Nephron progenitor cell (in vitro differentiated cells): ENCODE data around the gene P2RY12.

Experiments
- DNase-seq: peaks from one replicate; pipeline ENCODE4 v3.0.0; 2021
- H3K27ac Mint-ChIP-seq: 2 replicates; pipeline ENCODE4 v1.8.0; 2021; ENCODE audit warnings: mild to moderate bottlenecking, moderate library complexity, mixed read lengths
- H3K27me3 Mint-ChIP-seq: 2 replicates; pipeline ENCODE4 v1.8.0; 2021; ENCODE audit warnings: mild to moderate bottlenecking, low read depth, mixed read lengths; ENCODE audit not compliant: poor library complexity
- H3K36me3 Mint-ChIP-seq: 2 replicates; pipeline ENCODE4 v1.8.0; 2021; ENCODE audit warnings: low read depth, mixed read lengths
- H3K4me1 Mint-ChIP-seq: 2 replicates; pipeline ENCODE4 v1.8.0; 2021; ENCODE audit warnings: mixed read lengths
- H3K4me3 Mint-ChIP-seq: 2 replicates; pipeline ENCODE4 v1.8.0; 2021; ENCODE audit warnings: mild to moderate bottlenecking, moderate library complexity, mixed read lengths
- H3K9me3 Mint-ChIP-seq: 2 replicates; pipeline ENCODE4 v1.8.0; 2021; ENCODE audit warnings: mild to moderate bottlenecking, moderate library complexity, mixed read lengths
- CTCF ChIP-seq: fragments of 200-600 bp; sonication (generic); IDR thresholded peaks from 2 replicates; pipeline ENCODE4 v1.5.0; 2021; ENCODE audit warnings: antibody characterized with exemption

Gene P2RY12

GRCh38 chr3:151382671-151383070, 1.9 kb downstream of the P2RY12 start:
- no peak overlapping the region for H3K4me3 Mint-ChIP-seq
- peaks cover 28% of the 10 kb centered on the region for H3K36me3 Mint-ChIP-seq

DNA sequence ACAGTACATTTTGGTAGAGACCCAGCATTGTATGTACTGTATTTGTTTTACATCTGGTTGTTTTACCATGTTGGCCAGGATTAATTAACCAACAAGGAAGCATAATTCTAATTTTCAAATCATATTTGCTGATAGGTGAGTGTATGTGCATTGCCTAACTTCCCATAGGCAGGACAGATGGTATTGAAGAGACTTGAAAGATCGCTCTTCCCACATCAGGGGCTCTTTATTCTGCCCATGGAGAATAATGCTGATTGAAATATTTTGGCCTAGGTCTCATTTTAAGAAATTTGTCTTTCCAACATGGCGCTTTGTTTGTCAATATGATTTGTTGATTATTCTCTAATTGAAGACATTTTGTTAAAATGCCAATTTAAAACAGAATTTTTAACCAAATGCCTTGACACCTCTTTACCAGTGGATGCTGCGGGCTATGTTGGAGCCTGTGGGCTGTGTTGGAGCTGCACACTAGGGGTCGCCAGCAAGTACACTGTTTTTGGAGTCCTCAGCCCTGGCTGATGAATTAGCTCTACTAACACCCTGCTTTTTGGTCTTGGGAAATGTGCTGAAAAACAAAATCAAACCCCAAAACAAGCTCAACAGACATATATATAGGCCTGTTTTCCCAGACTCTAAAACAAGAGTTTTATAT, 5.3 kb downstream of the P2RY12 start:
- H3K27me3 Mint-ChIP-seq, result no peaks in the 10 kb centered on the region
- no peaks in the 10 kb centered on the region for H3K4me1 Mint-ChIP-seq
- TF ChIP-seq CTCF, result peak; percentile 72
- no peak overlapping the region for H3K4me3 Mint-ChIP-seq
- no peak overlapping the region for H3K27ac Mint-ChIP-seq
- H3K9me3 Mint-ChIP-seq, result no peaks in the 10 kb centered on the region
- peak; percentile 72 for DNase-seq
- H3K36me3 Mint-ChIP-seq, result peaks cover 13% of the 10 kb centered on the region

More at GRCh38 chr3:151382671-151383070, 1.9 kb downstream of the P2RY12 start:
- H3K27ac Mint-ChIP-seq, result no peak overlapping the region
- H3K9me3 Mint-ChIP-seq, result no peaks in the 10 kb centered on the region
- no peaks in the 10 kb centered on the region for H3K27me3 Mint-ChIP-seq
- no peak for TF ChIP-seq CTCF
- no peak for DNase-seq
- no peaks in the 10 kb centered on the region for H3K4me1 Mint-ChIP-seq

DNA sequence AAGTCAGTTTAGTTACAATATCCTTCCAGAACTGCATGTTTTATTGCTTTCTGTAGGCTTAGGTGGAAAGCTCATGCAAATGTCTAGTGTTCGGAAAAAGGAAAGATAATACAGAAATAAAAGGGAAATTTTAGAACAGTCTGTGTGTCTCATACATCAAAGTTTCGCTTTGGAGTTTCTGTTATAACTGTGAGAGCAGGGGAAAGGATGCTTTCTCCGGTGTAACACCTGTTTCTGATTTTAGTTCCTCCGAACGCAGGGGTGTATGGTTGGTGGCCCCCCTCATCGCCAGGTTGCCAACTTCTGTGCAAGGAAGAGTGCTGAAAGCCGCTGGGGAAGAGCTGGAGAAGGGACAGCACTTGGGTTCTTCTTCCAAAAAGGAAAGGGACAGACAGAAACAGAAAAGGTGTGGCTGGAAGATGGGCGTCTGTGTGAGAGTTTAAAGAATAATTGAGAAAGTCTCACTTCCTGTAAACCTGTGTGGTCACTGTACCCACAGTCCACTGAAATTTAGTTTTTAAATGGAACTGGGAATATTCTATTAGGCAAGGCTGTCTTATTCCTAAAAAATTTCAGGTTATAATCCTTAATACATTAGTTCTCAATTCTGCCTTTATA, 6.7 kb downstream of the P2RY12 start:
- no peak overlapping the region for H3K4me3 Mint-ChIP-seq
- H3K36me3 Mint-ChIP-seq, result peaks cover 12% of the 10 kb centered on the region
- no peak for TF ChIP-seq CTCF

DNA sequence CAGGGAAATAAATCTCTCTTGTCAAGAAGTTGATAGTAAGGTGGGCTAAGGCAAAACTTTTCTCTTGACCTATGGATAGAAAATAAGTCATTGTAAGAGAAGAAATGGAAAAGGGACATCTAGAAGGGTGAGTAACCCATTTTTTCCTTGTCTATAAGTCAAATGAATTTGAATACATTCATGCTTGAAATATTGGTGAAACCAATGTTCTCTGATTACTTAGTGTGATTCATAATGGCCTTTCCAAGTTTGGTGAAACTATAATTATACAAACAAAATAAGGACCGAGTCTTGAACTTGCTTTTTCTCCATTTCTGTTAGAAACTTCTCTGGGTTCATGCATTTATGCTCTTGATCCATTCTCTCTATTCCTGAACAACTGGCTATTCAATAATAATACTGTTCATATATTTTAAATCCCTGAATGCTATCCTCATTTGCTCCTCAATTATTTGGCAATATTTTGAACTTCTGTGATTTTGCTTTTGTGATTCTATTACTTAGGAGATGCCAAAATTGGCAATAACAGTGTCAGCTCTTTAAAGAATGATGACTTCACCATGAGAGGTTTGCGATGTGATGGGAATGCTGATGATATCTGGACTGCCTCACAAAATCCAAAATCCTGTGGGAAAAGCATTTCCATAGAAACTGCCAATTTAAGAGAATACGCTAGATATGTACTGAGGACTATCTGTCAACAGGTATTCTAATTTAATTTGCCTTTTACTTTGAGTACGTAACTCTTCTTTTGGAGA, 12.3 kb downstream of the P2RY12 start:
- peaks cover 14% of the 10 kb centered on the region for H3K36me3 Mint-ChIP-seq
- TF ChIP-seq CTCF, result no peak
- H3K9me3 Mint-ChIP-seq, result no peaks in the 10 kb centered on the region
- no peaks in the 10 kb centered on the region for H3K4me1 Mint-ChIP-seq
- H3K4me3 Mint-ChIP-seq, result no peak overlapping the region
- no peak overlapping the region for H3K27ac Mint-ChIP-seq
- no peak for DNase-seq
- no peaks in the 10 kb centered on the region for H3K27me3 Mint-ChIP-seq

More for the DNA sequence above, 6.7 kb downstream of the P2RY12 start:
- no peak for DNase-seq
- Mint-ChIP-seq H3K27ac (no peak overlapping the region), H3K27me3 (no peaks in the 10 kb centered on the region), H3K4me1 (no peaks in the 10 kb centered on the region), H3K9me3 (no peaks in the 10 kb centered on the region)

- no peak for TF ChIP-seq CTCF
- Mint-ChIP-seq H3K27ac (no peak overlapping the region), H3K27me3 (no peaks in the 10 kb centered on the region), H3K4me1 (no peaks in the 10 kb centered on the region), H3K9me3 (no peaks in the 10 kb centered on the region), H3K4me3 (no peak overlapping the region), H3K36me3 (peaks cover 15% of the 10 kb centered on the region)
- no peak for DNase-seq
Measured at GRCh38 chr3:151371526-151371925, 13.0 kb downstream of the P2RY12 start.
